Loucy (cell line): ENCODE data around the gene KIAA1549.

Experiments used
- CTCF ChIP-seq: fragments of 200-600 bp; sonication (generic); conservative IDR thresholded peaks from 2 replicates; pipeline ENCODE4 v1.5.1; 2014; ENCODE audit warnings: mild to moderate bottlenecking, antibody characterized with exemption, low read length
- EZH2phosphoT487 ChIP-seq: fragments of 200-600 bp; IDR thresholded peaks from 2 replicates; pipeline ENCODE4 v1.6.1; 2018; ENCODE audit warnings: antibody characterized with exemption, mild to moderate bottlenecking, moderate library complexity, borderline replicate concordance

DNA sequence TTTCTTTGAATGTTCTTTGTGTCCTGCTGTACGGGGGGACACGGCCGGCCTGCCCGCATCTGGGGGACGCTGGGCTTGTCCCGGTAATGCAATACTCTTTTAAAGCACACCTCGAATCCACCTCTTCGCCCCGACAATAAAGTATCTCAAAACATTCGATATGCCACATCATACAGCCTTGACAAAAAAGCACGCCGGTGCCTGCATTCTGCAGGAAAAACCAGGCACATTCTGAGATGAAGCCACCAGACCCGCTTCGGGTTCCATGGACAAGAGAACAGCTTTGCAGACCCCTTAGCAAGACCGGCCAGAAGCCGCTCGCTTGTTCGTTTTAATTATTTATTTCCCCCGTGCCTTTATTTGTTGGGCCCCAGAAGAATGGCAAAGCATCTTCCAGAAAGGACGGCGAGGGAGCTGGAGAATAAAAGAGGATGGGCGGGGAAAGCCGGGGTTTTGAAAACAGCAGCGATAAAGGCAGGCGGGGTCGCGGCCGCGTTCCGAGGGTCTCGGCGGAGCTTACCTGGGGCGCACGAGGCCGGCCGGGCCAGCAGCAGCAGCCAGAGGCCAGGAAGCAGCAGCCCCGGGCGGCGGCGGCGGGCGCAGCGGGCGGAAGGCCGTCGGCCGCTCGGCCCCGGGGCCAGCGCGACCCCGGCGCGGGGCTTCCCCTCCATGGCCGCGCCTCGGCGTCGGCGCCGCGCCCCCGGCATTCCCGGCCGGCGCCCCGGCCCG, 462 bp downstream of the KIAA1549 start:
- TF ChIP-seq CTCF (no peak), EZH2phosphoT487 (no peak)
